Neuronal stem cell (in vitro differentiated cells): ENCODE data around the gene MYOZ3.
A peak's percentile ranks its signal among the peaks of the same experiment; 100 is the strongest.

Experiments used
- DNase-seq: peaks from one replicate; pipeline ENCODE4 v3.0.0-alpha.2; 2013; ENCODE audit warnings: low spot score
- H2AFZ ChIP-seq: one replicate; pipeline ENCODE4 v1.6.1; 2013; ENCODE audit warnings: mild to moderate bottlenecking, low read length, inconsistent platforms
- H2AK5ac ChIP-seq: 2 replicates; pipeline ENCODE4 v1.6.1; 2013; ENCODE audit warnings: low read depth, mild to moderate bottlenecking, inconsistent platforms, low read length, moderate library complexity, mixed read lengths
- H2BK120ac ChIP-seq: 2 replicates; pipeline ENCODE4 v1.6.1; 2013; ENCODE audit warnings: low read depth, mild to moderate bottlenecking, inconsistent platforms, low read length, moderate library complexity, mixed read lengths
- H2BK12ac ChIP-seq: one replicate; pipeline ENCODE4 v1.6.1; 2013; ENCODE audit warnings: low read length, inconsistent platforms
- H2BK15ac ChIP-seq: 2 replicates; pipeline ENCODE4 v1.6.1; 2013; ENCODE audit warnings: mild to moderate bottlenecking, low read length, inconsistent platforms, mixed read lengths
- H2BK5ac ChIP-seq: one replicate; pipeline ENCODE4 v1.6.1; 2013; ENCODE audit warnings: inconsistent platforms, mild to moderate bottlenecking, low read length, moderate library complexity
- H3K14ac ChIP-seq: one replicate; pipeline ENCODE4 v1.6.1; 2013; ENCODE audit warnings: low read length, inconsistent platforms
- H3K18ac ChIP-seq: 2 replicates; pipeline ENCODE4 v1.6.1; 2013; ENCODE audit warnings: low read length, inconsistent platforms
- H3K23ac ChIP-seq: 2 replicates; pipeline ENCODE4 v1.6.1; 2013; ENCODE audit warnings: low read depth, mild to moderate bottlenecking, mixed read lengths, low read length, inconsistent platforms; ENCODE audit not compliant: poor library complexity
- H3K27ac ChIP-seq: replicated peaks from 3 replicates; pipeline ENCODE4 v1.5.1; 2013; ENCODE audit warnings: low read length, inconsistent platforms
- H3K27me3 ChIP-seq, 3 experiments: 2 replicates each; pipeline ENCODE4 v1.6.1; 2013; ENCODE audit warnings: low read length in 3 of 3, mild to moderate bottlenecking in 2 of 3, inconsistent platforms in 1 of 3, low read depth in 1 of 3, mixed read lengths in 1 of 3, moderate library complexity in 1 of 3; ENCODE audit not compliant: control insufficient read depth in 3 of 3, insufficient read depth in 3 of 3
- H3K36me3 ChIP-seq, 2 donors: replicated peaks in 1 of 2; 2 replicates each; pipeline ENCODE4 v1.6.1; 2013; ENCODE audit warnings: low read length in 2 of 2; ENCODE audit not compliant: control insufficient read depth in 2 of 2, insufficient read depth in 2 of 2
- H3K4ac ChIP-seq: 2 replicates; pipeline ENCODE4 v1.6.1; 2013; ENCODE audit warnings: inconsistent platforms, mild to moderate bottlenecking, low read length, moderate library complexity
- H3K4me1 ChIP-seq, 2 donors: 1 replicate in 1 of 2; 2 replicates in 1 of 2; pipeline ENCODE4 v1.6.1; 2013; ENCODE audit warnings: low read length in 2 of 2, low read depth in 1 of 2; ENCODE audit not compliant: control insufficient read depth in 2 of 2, insufficient read depth in 1 of 2
- H3K4me2 ChIP-seq: one replicate; pipeline ENCODE4 v1.6.1; 2013; ENCODE audit warnings: mild to moderate bottlenecking, low read length, inconsistent platforms; ENCODE audit not compliant: insufficient read depth, poor library complexity, severe bottlenecking
- H3K4me3 ChIP-seq, 2 donors: 2 replicates each; pipeline ENCODE4 v1.5.1; 2013; ENCODE audit warnings: low read length in 2 of 2, mild to moderate bottlenecking in 2 of 2, inconsistent platforms in 1 of 2, moderate library complexity in 1 of 2
- H3K79me1 ChIP-seq: one replicate; pipeline ENCODE4 v1.6.1; 2013; ENCODE audit warnings: low read depth, mild to moderate bottlenecking, inconsistent platforms, low read length, moderate library complexity
- H3K9ac ChIP-seq: one replicate; pipeline ENCODE4 v1.6.1; 2013; ENCODE audit warnings: mild to moderate bottlenecking, low read depth, low read length, inconsistent platforms; ENCODE audit not compliant: poor library complexity
- H3K9me3 ChIP-seq, 2 donors: replicated peaks in 1 of 2; 2 replicates each; pipeline versions ENCODE3 to v1.6.1; 2013; ENCODE audit warnings: low read length in 2 of 2, mild to moderate bottlenecking in 2 of 2, inconsistent platforms in 1 of 2, low read depth in 1 of 2, mixed read lengths in 1 of 2, moderate library complexity in 1 of 2; ENCODE audit not compliant: control insufficient read depth in 2 of 2, insufficient read depth in 1 of 2
- H4K8ac ChIP-seq: one replicate; pipeline ENCODE4 v1.6.1; 2013; ENCODE audit warnings: low read depth, mild to moderate bottlenecking, inconsistent platforms, low read length, moderate library complexity
- H4K91ac ChIP-seq: one replicate; pipeline ENCODE4 v1.6.1; 2013; ENCODE audit warnings: low read length, low read depth, mild to moderate bottlenecking, inconsistent platforms; ENCODE audit not compliant: poor library complexity
- WGBS, 2 donors: extraction: QIAGEN DNeasy Blood & Tissue Kit; methylation state at CpG; one replicate each; pipeline ENCODE4 v1.1.7; 2013; ENCODE audit warnings: missing lambda C conversion rate in 2 of 2, mixed read lengths in 1 of 2; ENCODE audit not compliant: insufficient read length in 2 of 2, insufficient replicate concordance in 1 of 2; ENCODE audit errors: extremely low coverage in 2 of 2; 5-methylcytosine and 5-hydroxymethylcytosine counted together

MYOZ3 gene

DNA sequence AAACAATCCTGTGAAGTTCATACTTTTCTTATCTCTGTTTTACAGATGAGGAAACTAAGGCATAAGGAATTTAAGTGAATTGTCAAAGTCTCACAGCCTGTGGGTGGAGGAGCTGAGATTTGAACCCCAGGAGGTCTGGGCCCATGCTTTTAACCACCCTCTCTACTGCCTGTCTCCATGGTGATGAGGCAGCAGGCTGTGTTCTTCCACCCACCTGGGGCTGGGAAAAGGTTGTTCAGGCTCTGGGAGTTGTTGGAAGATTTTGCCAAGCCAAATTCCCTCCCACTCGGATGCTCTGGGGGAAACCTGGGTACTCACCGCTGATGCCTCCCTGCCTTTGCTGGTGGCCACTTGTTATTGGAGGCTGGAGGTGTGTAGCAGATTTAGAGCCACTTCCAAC lies 38.9 kb upstream of the MYOZ3 start:
- peaks cover 21 to 38% of the 10 kb centered on the region in 2 donors for H3K4me1 ChIP-seq
- no peaks in the 10 kb centered on the region for H3K9me3 ChIP-seq
- no CpG with 5 or more reads among the region's 2 CpGs for WGBS, 2 donors
- H3K4me2 ChIP-seq: no peak overlapping the region
- H2AFZ ChIP-seq: no peak overlapping the region
- H3K14ac ChIP-seq: no peak overlapping the region
- H3K27ac ChIP-seq: no peak overlapping the region
- H2BK5ac ChIP-seq: no peak overlapping the region
- H2BK12ac ChIP-seq: no peak overlapping the region
- no peak overlapping the region for H4K91ac ChIP-seq
- no peak overlapping the region for H3K4ac ChIP-seq
- H4K8ac ChIP-seq: no peak overlapping the region
- no peak for DNase-seq
- H2BK120ac ChIP-seq: no peak overlapping the region
- peak overlapping the region; percentile 16 for H3K18ac ChIP-seq
- H2AK5ac ChIP-seq: no peak overlapping the region
- no peaks in the 10 kb centered on the region for H3K79me1 ChIP-seq
- no peak overlapping the region for H3K23ac ChIP-seq
- no peak overlapping the region for H3K9ac ChIP-seq
- no peaks in the 10 kb centered on the region for H3K36me3 ChIP-seq
- no peak overlapping the region for H2BK15ac ChIP-seq
- peaks cover 2 to 72% (median 7%) of the 10 kb centered on the region in 3 experiments for H3K27me3 ChIP-seq
- no peak overlapping the region for H3K4me3 ChIP-seq

DNA sequence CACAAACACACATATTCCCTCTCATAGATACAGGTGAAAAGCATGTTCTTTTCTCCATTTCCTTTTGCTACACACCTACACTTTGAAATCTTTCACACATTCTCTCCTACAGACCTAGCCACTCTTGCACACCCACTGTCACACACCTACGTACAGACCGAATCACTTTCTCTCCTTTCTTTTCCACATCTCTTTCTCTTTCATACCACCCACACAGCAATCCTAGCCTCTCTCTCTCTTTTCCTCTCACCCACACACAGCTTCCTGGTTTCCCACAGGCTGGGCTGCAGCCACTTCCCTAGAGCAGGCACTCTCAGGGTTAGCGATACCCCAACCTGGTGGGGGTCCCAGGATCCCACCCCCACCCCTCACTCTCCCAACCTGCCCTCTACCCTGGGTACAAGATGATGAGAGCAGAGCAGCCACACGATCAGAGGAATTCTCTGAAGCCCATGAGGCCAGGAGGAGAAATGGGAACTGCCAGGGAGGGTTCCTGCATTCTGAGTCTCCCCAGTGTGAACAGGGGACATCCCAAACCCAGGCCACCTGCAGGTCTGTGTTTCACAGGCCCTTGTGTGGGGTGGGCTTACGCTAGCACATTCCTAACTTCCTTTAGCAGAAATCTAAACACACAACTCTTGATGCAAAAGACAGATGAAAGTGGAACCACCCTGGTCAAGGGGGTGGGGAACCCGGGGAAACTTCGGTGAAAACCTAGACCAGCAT lies 37.7 kb upstream of the MYOZ3 start:
- Histone ChIP-seq H3K79me1 (no peaks in the 10 kb centered on the region), H3K4ac (no peak overlapping the region), H4K91ac (no peak overlapping the region), H3K36me3 (no peaks in the 10 kb centered on the region), H2AFZ (peak overlapping the region; percentile 42), H2BK120ac (no peak overlapping the region), H3K27me3 (peaks cover 2 to 82% (median 7%) of the 10 kb centered on the region in 3 experiments), H2BK15ac (no peak overlapping the region), H3K4me3 (no peak overlapping the region), H3K27ac (no peak overlapping the region), H2BK5ac (no peak overlapping the region), H3K18ac (peak overlapping the region; percentile 24), H2BK12ac (no peak overlapping the region), H3K14ac (no peak overlapping the region), H3K4me2 (no peak overlapping the region), H3K4me1 (peaks cover 23 to 38% of the 10 kb centered on the region in 2 donors), H4K8ac (peak overlapping the region; percentile 45), H2AK5ac (no peak overlapping the region), H3K9ac (no peak overlapping the region), H3K23ac (no peak overlapping the region), H3K9me3 (no peaks in the 10 kb centered on the region)
- WGBS, 2 donors: 100% methylated on average over 2 of the region's 7 CpGs; no CpG with 5 or more reads in 1 of the 2 donors
- no peak for DNase-seq

DNA sequence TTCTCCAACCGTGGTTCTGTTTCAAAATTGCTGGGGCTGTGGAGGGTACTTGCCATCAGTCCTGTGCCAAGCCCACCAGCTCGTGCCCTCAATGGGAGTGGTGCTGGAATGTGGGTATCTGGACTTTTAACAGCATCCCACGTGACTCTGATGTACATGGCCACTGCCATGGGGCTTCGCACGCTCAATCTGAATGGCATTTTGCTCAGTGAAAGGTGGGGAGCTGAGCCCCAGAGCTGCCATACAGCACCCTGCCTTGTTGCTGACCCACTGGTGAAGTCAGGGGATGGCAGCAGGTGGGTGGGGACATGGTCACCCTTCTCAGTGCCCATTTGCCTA lies 37.2 kb upstream of the MYOZ3 start:
- H2BK15ac ChIP-seq: no peak overlapping the region
- no peak overlapping the region for H3K18ac ChIP-seq
- H3K23ac ChIP-seq: no peak overlapping the region
- H3K27me3 ChIP-seq: peaks cover 2 to 77% (median 7%) of the 10 kb centered on the region in 3 experiments
- no peaks in the 10 kb centered on the region for H3K36me3 ChIP-seq
- no peak overlapping the region for H3K4me2 ChIP-seq
- no peak overlapping the region for H4K8ac ChIP-seq
- H3K9me3 ChIP-seq: no peaks in the 10 kb centered on the region
- no peak overlapping the region for H2BK5ac ChIP-seq
- peaks cover 23 to 36% of the 10 kb centered on the region in 2 donors for H3K4me1 ChIP-seq
- H2BK12ac ChIP-seq: peak overlapping the region; percentile 17
- H3K27ac ChIP-seq: no peak overlapping the region
- H3K14ac ChIP-seq: no peak overlapping the region
- DNase-seq: no peak
- no peak overlapping the region for H2AFZ ChIP-seq
- H3K9ac ChIP-seq: no peak overlapping the region
- H3K4ac ChIP-seq: no peak overlapping the region
- no peaks in the 10 kb centered on the region for H3K79me1 ChIP-seq
- H3K4me3 ChIP-seq: no peak overlapping the region
- H2BK120ac ChIP-seq: no peak overlapping the region
- H4K91ac ChIP-seq: no peak overlapping the region
- no peak overlapping the region for H2AK5ac ChIP-seq
- WGBS, 2 donors: no CpG with 5 or more reads among the region's 5 CpGs

DNA sequence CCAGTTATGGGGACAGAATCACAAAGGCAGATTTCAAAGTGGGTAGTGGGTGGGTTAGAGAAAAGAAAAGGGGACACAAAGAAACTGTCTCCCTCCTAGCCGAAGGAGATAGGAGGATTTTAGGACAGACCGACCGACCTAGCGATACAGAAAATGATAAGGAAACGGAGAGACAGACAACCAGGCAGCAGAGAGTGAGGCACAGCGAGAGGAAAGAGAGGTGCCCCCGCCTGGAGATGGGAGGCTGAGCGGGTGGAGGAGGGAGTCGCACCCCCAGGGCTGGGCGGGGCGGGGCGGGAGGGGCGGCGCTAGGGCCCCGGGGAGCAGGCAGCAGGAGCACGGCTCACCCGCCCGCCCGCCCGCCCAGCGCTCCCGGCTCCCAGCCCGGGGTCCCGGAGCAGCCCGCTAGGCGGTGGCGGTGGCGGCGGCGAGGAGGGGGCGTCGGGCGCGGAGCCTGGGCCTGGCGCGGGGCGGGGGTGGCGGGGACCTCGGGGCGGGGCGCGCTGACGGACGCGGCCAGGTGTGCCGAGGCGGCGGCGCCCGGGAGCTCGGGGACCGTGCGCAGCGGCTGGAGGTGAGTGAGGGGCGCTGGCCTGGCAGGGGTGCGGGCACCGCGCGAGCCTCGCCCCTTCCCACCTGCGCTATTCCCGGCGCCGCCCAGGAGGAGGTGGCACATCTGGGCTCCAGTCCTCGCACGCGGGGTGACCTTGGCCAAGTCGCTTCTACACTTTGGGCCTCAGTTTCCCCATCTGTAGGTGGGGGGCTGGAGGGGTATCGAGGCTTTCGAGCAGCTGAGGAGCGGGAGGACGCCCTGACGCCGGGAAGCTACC lies 36.5 kb upstream of the MYOZ3 start:
- no peak overlapping the region for H3K27ac ChIP-seq
- WGBS, 2 donors: no CpG with 5 or more reads among the region's 74 CpGs

More for the DNA sequence above, 36.5 kb upstream of the MYOZ3 start:
- Histone ChIP-seq H3K4ac (no peak overlapping the region), H2BK15ac (peak overlapping the region; percentile 86), H2BK12ac (no peak overlapping the region), H2BK120ac (peak overlapping the region; percentile 41), H4K91ac (no peak overlapping the region), H2AK5ac (peak overlapping the region; percentile 97), H3K14ac (peak overlapping the region; percentile 51), H3K9ac (peak overlapping the region; percentile 75), H2AFZ (peak overlapping the region; percentile 51), H3K79me1 (no peaks in the 10 kb centered on the region), H3K36me3 (no peaks in the 10 kb centered on the region), H3K4me3 (peak overlapping the region; percentile 36 to 74), H2BK5ac (peak overlapping the region; percentile 55), H3K9me3 (no peaks in the 10 kb centered on the region), H4K8ac (no peak overlapping the region), H3K18ac (peak overlapping the region; percentile 95), H3K23ac (peak overlapping the region; percentile 58), H3K4me2 (peak overlapping the region; percentile 69), H3K27me3 (peaks cover 2 to 73% (median 7%) of the 10 kb centered on the region in 3 experiments), H3K4me1 (peaks cover 23 to 32% of the 10 kb centered on the region in 2 donors)
- DNase-seq: no peak
